ENCODE data around the gene ZFPM1.
A peak's percentile ranks its signal among the peaks of the same experiment; 100 is the strongest.
"Not testable (repeated sequence)": the region's sequence is repeated elsewhere in the genome, so short reads cannot be mapped to it uniquely, and the experiment has no call there.

Gene ZFPM1

DNA sequence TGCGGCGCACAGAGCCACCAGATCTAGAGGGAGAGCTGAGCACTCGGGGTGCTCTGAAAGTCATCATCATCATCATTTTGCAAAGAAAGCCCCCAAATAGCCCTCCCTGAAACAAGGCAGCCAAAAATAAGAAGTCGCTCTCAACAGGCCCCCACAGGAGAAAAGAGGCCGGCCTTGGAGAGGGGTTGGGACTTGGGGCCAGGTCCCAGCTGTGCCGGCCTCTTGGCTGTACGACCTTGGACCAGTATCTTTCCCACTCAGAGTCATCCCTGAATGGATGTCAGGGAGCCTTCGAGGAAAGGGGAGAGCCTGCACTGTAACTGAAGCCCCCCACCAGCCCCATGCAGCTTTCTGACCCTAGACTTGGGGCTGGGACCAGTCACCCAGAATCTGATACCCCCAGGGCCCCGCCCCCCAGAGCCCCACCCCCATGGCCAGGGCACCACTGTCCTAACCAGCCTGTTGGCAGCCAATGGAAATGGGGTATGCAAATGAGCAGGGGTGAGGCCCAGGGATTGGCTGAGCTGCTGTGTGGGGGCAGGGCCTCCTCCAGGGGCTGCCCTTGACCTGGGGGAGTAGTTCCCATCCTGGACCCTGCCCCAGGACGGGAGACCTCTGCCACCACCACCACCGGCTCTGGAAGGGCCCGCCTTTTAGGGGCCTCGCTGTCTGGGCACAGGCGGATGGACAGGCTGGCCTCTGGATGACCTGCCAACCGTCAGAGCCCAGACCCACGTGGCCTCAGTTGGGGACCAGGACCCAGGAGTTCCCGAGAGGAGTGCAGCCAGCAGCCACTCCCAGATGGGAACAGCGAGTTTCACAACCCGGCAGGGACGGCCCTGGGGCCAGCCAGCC lies 15.4 kb downstream of the ZFPM1 start:
- DNase-seq = no peak

DNA sequence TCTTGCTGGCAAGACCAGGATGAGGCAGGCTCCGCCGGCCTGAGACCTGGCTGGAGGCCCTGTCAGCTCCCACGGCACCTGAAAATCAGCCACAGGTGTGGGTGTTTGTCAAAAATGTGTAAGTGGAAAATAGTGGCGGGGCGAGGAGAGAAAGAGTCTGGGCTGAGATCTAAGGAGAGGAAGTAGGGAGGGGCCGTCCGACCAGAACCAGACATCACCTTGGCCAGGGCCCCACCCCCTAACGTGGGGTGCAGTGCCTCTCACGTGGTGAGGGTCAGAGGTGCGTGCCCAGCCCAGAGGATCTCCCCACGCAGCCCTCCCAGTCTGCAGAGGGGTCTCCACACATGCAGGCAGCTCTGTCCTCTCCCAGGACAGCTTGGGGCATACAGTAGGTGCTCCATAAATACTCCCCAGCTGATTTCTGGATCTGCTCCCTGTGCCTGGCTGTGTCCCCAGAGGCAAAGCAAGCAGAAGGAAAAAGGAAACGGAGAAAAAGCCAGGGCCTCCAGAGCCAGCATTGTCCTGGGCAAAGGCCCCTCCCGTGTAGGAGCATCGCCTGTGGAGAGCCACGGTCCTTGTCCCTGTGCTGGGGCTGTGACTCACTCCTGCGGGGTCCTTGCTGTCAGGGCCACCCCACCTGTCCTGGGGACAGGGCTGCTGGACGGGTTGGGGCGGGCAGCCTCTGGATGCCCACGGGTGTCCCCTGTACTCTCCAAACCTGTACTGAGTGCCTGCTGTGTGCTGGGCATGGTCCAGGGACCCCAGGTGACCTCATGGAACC lies 16.7 kb downstream of the ZFPM1 start:
- peak; percentile 51 to 53 for DNase-seq

DNA sequence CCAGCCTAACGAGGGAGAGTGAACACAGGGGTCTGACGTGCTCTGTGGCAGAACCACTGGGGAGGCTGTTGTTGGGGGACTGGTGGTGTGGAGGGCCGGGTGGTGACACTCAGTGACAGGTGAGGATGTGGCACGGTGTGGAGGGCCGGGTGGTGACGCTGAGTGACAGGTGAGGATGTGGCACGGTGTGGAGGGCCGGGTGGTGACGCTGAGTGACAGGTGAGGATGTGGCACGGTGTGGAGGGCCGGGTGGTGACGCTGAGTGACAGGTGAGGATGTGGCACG lies 17.3 kb downstream of the ZFPM1 start:
- DNase-seq = not testable (repeated sequence)

DNA sequence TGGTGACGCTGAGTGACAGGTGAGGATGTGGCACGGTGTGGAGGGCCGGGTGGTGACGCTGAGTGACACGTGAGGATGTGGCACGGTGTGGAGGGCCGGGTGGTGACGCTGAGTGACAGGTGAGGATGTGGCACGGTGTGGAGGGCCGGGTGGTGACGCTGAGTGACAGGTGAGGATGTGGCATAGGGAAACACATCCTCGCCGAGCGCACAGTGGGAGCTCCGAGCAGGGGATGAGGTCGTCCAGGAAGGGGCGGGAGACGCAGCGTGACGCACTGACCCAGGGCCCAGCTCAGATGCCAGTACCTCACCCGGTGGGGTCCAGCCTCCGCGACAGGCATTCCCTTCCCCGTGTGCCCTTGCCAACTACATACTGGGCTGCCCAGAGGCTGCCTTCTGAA lies 17.6 kb downstream of the ZFPM1 start:
- DNase-seq = not testable (repeated sequence)

DNA sequence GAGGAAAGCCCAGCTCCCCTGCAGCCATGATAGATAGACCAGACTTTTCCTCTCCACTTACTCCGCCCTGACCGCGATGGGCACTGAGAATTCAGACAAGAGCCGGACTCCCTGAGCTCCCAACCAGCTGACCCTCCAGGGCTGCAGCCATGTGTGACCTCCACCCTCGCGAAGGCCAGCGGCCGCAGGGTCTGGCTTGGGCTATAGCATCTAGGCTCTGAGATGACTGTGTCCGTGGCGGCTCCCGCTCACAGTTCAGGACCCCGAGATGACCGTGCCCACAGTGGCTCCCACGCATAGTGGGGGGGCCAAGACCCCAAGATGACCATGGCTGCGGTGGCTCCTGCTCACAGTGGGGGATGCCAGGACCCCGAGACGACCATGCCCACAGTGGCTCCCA lies 18.0 kb downstream of the ZFPM1 start:
- DNase-seq = no peak

DNA sequence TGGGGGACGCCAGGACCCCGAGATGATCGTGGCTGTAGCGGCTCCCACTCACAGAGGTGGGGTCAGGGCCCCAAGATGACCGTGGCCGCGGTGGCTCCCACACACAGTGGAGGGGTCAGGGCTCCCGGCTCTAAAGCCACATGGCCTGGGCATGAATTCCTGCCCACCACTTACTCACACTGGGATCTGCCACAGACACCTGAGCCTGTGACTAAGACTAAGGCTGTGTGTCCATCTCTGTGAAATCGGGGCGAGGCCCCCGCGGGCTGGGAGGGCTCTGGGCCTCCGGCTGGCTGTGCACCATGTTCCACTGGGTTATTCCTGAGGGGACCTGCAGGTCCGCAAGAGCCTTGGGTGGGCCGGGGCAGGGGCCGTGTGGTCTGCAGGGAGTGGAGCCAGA lies 18.5 kb downstream of the ZFPM1 start:
- no peak for DNase-seq

DNA sequence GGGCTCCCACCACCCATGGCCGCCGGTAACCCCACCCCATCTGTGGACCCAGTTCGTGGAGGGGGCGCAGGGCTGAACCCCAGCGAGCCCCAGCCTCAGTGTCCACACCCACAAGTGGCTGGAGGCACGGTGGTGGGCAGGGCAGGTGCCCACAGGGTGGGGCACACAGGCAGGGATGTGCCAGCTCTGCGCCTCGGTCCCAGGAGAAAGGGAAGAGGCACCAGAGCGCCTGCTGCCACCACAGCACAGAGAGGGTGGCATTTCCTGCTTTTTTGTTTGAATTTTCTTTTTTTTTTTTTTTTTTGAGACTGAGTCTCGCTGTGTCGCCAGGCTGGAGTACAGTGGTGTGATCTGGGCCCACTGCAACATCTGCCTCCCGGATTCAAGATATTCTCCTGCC lies 19.0 kb downstream of the ZFPM1 start:
- no peak for DNase-seq

DNA sequence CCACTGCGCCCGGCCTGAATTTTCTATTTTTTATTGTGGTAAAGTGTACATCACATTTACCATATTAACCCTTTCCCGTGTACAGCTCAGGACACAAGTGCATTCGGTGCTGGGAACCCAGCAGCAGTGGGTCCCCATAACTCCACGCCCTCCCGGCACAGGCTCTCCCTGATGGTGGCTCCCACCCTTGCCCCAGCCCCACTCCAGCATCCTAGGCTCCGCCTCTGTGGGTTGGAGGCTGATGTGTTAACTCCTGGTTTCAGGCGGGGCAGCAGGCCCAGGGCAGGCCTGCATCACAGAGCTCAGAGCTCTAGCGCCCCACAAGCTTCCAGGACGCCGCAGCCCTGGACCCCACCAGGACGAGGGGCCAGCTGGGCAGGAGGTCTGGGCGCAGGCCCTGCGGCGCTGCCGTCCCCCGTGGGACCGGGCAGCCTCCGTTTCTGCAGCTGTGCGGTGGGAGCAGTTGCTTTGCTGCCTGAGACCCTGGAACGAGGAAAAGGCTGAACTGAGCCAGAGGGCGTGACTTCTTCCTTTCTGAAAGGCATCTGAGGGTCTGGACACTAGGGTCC lies 19.6 kb downstream of the ZFPM1 start:
- DNase-seq = no peak

DNA sequence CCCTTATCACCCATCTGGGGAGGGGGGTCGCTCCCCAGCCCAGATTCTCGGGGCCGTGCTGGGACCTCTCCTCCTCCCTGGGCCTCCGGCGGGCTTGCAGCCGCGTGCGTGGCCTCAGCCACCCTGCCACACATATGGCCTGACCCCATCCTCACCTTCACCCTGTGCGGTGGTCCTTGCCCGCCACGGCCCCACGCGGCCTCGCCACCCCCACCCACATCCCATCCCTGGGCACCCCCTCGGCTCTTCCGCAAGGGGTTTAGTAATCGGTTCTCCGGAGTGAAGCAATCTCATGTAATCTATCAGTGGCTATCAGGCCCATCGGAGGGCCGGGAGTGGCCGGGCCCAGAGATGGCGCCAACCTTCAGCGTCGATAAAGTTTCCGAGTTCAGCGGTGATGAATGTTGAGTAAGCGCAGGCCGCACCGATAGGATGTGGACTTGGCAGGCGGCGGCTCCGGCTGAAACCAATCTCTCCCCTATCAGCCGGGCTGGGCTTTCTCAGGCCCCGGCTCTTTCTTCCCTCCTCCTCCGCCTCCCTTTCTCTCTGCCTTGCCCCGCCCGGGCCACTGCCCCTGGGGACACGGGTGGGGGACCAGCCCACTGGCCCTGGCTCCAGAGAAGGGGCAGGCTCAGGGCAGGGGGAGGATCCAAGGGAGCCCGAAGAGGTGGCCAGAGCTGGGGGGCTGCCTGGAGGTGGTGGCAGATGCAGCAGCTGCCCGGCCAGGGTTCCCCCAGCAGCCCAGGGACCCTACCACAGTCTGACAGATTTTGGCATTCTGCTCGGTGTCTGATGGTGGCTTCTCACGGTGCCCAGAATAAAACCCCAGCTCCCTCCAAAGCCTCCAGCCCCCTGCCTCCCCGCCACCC lies 20.8 kb downstream of the ZFPM1 start:
- DNase-seq = no peak

DNA sequence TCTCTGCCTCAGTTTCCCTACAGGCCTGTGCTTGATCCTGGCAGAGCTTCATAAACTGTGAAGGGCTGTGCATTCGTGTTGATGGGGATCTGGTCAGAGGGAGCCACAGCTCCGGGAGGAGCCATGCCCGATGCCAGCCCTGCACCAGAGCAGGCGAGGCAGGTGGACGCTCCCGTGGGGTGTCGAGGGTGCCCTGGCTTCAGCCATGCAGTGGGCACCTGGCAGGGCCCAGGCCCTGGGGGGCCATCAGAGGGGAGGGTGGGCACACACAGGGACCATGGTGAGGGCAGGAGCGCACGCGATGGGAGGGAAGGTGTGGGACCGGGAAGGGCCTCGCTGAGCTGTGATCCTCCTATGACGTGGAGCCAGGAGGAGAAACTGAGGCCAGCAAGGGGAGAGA lies 22.0 kb downstream of the ZFPM1 start:
- DNase-seq = no peak

DNA sequence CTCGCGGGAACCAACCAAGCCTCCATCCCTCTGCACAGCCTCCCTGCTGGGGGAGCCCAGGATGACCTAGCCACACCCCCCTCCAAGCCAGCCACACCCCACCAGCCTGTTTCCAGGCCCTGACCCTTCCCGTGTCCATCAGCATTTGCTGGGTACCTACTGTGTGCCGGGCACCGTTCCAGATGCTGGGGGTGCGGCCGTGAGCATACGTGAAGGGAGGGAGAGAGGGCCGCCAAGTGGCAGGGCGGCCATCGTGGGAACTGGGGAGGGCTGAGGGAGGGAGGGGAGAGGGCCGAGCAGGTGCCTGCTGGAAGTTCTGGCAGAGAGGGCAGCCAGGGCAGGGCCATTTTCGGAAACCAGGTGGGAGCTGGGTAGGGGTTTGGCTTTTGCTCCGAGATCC lies 23.1 kb downstream of the ZFPM1 start:
- no peak for DNase-seq

DNA sequence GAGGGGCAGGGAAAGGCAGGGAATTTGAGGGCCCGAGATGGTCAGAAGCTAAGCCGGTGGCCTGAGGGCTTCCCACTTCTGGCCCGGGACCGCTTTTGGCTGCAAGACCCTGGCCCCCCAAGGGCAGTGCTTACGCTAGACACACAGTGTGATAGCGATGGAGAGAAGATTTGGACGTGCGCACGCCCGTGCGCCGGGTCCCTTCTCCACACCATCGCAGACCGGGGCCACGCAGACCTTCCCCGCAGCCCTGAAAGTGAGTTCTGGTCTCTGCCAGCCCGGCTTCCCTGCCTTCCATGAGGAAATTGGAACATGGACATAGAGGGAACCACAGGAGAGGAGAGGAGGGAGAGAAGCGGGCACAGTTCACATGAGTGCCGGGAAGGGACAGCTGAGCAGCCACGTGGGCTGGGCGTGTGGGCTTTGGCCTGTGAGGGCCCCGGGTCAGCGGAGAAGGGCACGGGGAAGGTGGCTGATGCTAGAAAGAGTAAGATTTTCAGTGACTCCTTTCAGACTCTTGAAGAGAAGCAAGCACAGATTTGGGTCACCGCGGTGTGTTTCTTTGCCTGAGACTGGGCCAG lies 23.8 kb downstream of the ZFPM1 start:
- DNase-seq = no peak

DNA sequence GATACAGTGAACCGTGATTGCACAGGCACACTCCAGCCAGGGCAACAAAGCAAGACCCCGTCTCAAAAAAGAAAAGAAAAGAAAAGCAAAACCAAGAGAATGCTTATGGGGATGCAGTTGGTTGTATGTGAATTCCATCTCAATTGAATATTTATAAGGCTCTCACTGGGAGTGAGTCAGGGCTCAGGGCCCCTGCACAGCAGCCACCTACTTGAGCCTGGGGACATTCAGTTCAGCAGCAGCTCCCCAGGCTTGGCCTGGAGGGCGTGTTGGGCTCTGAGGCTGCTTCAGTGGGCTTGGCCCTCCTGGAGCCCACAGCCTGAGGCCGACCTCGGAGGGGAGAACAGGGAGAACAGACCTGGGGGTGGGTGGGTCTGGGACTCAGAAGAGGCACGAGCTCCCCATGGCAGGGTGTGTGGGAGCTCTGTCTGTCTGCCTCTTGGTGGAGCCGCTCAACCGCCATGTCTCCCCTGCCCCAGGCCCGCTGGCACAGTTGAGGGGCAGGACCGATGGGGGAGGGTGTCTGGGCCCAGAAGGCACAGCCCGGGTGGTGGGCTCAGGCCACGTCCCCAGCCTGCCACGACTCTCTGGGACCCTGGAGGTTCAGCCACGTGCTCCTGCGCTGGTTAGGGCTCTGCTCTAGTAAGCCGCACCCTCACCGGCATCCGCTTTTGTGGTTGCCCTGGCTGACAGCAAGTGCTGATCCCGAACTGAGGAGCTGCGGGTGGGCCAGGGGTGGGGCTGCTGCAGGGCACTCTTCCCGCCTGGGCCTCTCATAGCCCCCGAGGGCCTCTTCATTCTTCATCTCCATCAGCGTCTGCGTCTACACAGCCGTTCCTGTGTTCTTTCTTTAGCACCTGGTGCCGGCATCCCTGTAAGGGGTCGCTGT lies 24.8 kb downstream of the ZFPM1 start:
- peak; percentile 29 to 30 for DNase-seq

DNA sequence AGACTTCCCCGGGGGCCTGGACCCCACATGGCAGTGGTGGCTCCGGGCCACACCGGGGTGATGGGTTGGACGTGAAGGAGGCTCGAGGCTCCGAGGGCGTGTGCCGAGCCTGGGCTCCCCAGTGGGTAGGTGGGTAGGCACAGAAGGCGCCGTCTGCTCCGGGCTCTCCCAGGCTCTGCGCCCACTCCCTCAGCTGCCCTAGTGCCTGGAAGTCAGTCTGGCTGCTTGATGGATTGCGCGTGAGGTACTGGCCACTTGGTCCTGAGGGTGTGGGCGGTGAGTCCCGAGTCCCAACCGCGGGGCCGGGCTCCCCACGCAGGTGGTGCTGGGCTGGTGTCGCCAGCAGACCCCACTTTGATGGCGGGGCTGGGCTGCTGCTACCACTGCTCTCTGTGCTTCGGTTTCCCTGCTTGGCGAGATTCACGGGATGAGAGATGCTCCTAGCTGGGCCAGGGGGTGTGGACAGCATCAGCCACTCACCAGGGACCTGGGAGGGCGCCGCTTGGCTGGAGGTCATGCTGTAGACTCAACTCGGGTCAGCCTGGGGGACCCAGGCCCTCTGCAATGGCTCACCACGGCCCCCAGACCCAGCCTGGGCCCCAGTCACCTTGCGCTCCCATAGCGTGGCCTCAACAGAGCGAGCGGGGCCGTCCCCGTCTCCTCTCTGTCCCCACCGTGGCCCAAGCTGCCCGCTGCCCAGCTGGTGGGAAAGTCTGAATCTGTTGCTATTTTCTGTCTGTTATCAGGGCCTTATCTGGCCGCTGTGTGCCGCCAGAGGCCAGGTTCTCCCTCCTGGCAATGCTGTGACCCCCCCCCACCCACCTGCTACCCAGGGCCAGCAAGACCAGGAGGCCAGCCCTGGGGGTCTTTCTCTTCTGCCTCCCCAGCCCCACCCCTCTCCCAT lies 26.1 kb downstream of the ZFPM1 start:
- no peak for DNase-seq

DNA sequence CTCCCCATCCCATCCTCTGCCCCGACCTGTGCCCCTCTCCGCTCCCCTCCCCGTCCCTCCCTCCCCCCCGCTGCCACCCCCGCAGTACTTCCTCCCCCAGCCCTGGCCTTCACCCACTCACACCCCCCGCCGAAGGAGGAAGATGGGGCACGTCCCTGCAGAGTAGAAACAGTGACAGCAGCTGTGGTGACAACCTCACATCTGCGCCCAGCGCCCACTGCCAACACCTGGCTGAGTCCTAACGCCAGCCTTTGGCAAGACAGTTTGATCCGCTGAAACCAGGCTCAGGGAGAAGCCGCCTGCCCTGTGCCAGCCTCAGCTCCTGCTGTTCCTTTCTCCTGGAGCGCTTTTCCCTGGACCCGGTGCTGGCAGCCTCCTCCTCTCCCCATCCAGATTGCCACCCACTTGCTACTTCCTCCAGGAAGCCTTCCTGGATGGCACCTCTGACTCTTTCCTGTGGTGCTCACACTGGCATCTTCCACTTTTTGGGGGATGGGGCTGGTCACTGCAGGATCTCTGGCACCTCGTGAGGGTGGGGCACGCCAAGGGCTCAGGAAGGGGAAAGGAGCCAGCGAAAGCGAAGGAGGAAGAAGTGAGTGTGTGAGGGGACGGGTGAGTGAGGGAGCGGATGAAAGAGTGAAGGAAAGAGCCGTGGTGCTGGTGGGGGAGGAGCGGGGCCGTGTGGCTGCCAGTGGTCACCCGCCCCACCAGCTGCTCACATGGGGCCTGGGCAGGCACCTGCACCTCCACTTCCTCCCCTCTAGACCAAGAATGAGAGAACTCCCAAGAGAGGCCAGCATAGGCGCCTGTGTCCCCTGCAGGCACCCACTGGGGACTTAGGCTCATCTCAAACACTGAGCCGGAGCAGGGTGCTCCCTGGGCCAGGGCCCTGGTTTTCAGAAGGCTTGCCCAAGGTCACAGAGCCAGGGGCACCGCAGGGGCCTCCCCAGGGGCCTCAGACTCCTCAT lies 27.0 kb downstream of the ZFPM1 start:
- DNase-seq = peak; percentile 40 to 52

DNA sequence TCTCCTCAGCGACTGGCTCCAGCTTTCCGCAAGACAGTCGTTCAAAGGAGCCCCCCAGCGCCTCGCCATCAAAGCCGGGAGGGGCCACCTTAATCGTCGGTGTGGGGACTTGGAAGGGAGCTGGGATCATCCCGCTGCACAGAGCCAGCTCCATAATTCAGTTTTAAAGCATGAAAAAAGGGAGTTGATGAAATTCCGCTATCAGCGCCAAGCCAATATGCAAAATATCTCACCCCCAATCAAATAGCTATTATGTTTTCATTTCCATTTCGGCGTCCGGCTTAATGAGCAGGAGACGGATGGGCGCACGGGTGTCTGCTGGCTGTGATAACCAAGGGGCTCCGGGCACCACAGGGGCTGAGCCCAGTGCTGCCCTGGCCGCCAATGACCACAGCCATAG lies 27.7 kb downstream of the ZFPM1 start:
- no peak for DNase-seq

DNA sequence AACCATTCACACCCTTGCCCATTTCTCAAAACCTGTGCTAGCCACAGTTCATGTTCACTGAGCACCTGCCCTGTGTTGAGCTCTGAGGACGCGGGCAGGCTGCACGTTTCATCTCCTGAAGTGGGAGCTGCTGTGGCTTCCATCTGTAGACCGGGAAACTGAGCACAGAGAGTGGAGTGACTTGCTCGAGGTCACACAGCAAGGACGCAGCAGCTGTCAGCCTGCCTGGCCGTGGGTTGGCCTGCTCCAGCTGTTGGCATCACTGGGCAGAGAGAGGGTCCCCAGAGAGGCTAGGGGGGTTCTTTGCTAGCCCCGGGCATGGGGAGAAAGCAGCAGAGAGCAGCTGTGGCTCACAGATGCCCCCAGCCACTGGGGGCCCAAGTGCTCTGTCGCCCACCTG lies 28.8 kb downstream of the ZFPM1 start:
- no peak for DNase-seq

DNA sequence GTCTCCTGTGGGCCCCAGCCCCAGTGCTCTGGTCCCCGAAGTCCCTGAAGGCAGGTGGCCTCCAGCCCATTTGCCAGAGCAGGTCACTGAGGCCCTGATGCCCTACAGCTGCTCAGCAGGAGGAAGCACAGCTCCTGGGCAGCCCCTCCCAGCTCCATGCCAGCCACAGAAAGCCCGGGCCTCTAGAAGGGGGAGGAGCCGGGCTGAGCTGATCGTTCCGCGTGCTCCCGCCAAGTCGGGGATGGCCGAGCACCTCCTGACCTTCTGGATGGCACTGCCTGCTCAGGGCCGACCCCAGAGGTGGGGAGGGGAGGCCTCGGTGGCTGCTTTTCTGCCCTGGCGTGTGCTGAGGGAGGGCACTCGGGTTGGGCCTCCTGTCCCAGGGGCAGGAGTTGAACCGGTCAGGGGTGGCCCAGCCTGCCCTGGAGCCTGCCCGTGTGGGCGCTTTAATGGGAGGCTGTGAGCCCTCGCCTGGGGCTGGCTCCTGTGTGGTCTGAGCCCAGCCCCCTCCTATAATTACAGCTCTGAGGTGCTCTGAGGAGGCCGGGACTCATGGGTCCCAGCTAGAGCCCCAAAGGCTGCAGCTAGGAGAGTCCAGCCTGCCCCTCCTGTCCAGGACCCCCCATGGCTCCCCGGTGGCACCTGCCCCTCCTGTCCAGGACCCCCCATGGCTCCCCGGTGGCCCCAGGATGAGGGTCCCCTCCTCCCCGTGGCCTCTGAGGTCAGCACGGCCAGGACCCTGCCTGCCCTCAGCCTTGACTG lies 29.7 kb downstream of the ZFPM1 start:
- DNase-seq = no peak

DNA sequence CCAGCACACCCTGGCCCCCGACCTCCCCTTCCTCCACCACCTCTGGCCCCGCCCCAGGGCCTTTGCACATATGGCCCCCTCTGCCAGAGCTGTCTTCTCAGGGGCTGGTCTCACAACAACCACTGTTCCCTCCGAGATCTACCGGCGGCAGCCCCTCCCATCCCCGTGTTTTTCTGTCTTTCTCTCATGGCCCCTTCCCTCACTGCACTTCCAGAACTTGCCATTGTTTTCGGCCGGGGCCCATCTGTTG lies 30.2 kb downstream of the ZFPM1 start:
- no peak for DNase-seq
